ENCODE results near the gene RGS2.

Gene RGS2, protein sequence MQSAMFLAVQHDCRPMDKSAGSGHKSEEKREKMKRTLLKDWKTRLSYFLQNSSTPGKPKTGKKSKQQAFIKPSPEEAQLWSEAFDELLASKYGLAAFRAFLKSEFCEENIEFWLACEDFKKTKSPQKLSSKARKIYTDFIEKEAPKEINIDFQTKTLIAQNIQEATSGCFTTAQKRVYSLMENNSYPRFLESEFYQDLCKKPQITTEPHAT

DNA sequence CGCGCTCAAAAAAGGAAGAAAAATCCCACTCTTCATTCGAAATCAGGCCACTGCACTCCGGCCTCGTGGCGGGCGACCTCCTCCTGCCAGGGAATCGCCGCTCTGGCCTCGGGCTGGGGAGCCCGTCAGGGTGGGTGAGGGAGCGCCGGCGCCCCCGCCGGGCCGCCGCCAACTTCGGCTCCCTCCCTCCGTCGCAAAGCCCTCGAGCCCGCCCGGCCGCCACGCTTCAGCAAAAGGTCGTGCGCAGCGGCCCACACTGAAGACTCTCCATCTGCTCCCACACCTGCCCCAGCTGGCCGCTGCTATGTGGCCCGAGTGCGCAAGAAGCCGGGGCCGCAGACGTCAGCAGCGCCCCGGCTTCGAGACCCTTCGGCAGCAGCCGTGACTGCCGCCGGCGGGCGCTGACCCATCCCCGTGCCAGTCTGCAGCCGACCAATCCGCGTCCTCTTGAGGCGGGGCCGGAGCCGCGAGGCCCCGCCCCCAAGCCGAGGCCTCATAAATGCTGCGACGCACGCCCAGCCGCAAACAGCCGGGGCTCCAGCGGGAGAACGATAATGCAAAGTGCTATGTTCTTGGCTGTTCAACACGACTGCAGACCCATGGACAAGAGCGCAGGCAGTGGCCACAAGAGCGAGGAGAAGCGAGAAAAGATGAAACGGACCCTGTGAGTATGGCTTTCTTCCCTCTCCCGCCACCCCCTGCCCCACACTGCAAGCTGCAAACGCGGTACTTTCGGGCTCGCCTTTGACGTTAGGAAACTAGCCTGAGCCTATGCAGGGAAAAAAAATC is at the start of gene RGS2:
TSS of gene RGS2 (plus strand) at position 522 of the 789 bp plus-strand sequence. CDS start at position 555, 33 bp downstream.
- peak; percentile 94 for DNase-seq
- in situ Hi-C loops (cut with HindIII; ENCODE audit: low pct_ligation_motif_present, low pct_unique_long_range_greater_than_20kb, low sequenced_read_pairs): loop anchor here (25.0 kb wide), 1 partner anchor 204 kb away; no protein-coding TSS in a partner anchor

DNA sequence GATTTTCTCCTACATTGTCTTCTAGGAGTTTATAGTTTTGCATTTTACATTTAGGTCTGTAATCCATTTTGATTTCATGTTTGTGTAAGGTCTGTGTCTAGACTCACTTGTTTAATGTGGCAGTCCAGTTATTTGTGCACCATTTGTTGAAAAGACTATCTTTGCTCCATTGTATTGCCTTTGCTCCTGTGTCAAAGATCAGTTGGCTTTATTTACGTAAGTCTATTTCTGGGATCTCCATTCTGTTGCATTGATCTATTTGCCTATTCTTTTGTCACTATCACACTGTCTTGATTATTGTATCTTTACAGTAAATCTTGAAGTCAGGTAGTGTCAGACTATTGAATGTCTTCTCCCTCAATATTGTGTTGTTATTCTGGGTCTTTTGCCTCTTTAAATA is 49.7 kb upstream of the RGS2 start:
- in situ Hi-C loops (cut with HindIII; ENCODE audit: low pct_ligation_motif_present, low pct_unique_long_range_greater_than_20kb, low sequenced_read_pairs): no loop called here
- no peak for DNase-seq

GRCh38 chr1:192762265-192762664 is 46.6 kb upstream of the RGS2 start:
- no peak for DNase-seq
- in situ Hi-C loops (cut with HindIII; ENCODE audit: low pct_ligation_motif_present, low pct_unique_long_range_greater_than_20kb, low sequenced_read_pairs): no loop called here

DNA sequence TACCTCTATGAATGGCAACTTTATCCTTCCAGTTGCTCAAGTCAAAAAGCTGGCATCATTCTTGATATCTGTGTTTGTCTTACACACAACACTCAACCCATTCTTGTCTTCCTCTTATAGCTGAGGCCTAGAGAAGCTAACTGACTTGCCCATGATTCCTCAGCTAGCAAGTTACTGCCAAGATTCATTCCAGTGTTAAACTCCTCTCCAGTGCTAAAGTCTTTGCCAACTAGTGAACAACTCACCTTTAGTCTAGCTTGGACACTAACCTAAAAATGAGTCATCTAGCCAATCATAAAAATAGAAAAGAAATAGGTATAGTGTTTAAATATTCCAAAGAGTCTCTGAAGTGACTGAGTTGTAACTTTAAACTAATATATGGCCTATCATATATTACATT is 45.6 kb upstream of the RGS2 start:
- no peak for DNase-seq
- in situ Hi-C loops (cut with HindIII; ENCODE audit: low pct_ligation_motif_present, low pct_unique_long_range_greater_than_20kb, low sequenced_read_pairs): no loop called here

GRCh38 chr1:192763756-192764155 is 45.1 kb upstream of the RGS2 start:
- in situ Hi-C loops (cut with HindIII; ENCODE audit: low pct_ligation_motif_present, low pct_unique_long_range_greater_than_20kb, low sequenced_read_pairs): no loop called here

DNA sequence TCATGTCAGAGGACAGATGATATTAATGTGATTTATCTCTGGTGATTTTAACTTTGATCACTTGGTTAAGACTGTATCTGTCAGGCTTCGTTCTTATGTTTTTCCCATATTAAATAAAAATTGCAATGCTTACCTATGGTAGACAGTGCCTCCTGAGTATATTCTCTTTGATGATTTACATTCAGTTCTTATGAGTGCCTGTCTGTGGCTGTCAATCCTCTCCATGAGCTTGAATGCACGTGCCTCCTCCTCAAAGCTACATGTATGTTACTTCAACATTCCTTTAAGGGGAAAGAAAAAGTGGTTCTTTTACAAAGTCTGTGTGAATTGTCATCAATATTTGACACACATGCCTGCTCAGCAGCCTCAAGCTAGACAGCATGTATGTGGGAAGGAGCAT is 44.2 kb upstream of the RGS2 start:
- DNase-seq: no peak
- in situ Hi-C loops (cut with HindIII; ENCODE audit: low pct_ligation_motif_present, low pct_unique_long_range_greater_than_20kb, low sequenced_read_pairs): no loop called here

More at GRCh38 chr1:192763756-192764155, 45.1 kb upstream of the RGS2 start:
- no peak for DNase-seq

GRCh38 chr1:192766009-192766625 is 42.7 kb upstream of the RGS2 start:
- in situ Hi-C loops (cut with HindIII; ENCODE audit: low pct_ligation_motif_present, low pct_unique_long_range_greater_than_20kb, low sequenced_read_pairs): no loop called here
- no peak for DNase-seq

DNA sequence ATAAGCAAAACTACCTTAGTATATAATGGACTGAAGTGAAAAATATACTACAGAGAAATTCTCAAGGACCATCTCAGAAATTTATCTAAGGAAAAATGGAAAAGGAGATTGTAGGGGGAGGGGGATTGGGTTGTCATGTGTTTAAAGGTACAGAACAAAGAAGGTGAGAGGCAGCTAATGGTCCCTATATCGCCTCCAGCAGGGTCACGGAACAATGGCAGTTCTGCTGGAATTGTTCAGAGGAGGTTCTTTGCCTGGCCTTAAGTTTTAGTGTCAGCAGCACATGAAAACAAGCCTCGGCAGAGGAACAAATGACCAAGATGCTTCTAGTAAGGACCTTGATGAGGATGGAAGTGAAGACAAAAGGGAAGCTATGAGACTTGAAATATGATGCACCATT is 42.0 kb upstream of the RGS2 start:
- in situ Hi-C loops (cut with HindIII; ENCODE audit: low pct_ligation_motif_present, low pct_unique_long_range_greater_than_20kb, low sequenced_read_pairs): no loop called here
- no peak for DNase-seq

GRCh38 chr1:192767798-192768197 is 41.0 kb upstream of the RGS2 start:
- in situ Hi-C loops (cut with HindIII; ENCODE audit: low pct_ligation_motif_present, low pct_unique_long_range_greater_than_20kb, low sequenced_read_pairs): no loop called here
- DNase-seq: no peak

DNA sequence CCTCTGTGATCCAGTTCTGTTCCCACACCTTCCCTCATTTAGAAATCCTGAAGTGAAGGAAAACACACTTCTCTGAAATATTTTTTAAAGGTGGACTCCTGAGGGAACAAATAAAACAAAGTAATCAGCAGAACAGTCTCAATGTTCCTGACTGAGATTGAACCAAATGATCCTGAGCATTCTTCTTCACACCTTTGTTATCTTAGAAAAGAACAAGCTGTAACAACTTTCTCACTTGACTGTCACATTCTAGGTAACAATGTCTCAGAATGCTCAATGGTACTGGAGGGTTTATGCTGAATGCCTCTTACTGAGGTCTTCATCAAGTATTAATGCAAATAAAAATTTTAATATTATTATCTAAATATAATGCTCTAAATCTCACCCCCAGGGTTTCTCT is 40.4 kb upstream of the RGS2 start:
- in situ Hi-C loops (cut with HindIII; ENCODE audit: low pct_ligation_motif_present, low pct_unique_long_range_greater_than_20kb, low sequenced_read_pairs): no loop called here
- DNase-seq: no peak

DNA sequence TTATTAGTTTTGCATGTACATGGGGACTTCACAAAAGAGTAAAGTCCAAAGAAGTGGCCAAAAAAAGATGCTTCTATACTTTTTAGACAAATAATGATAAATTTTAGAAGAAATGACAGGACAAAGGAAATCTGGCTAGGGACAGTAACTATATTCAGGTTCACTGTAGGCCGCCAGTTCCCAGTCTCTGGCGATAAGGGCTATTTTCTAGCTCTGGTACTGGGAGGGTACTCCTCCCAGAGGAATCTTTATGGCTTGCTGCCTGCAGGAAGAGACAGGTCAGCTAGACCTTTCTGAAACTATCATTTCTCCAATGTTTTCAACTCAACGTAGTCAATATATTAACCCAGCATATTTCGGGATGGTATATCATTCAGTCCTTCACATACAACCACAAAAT is 37.5 kb upstream of the RGS2 start:
- DNase-seq: no peak
- in situ Hi-C loops (cut with HindIII; ENCODE audit: low pct_ligation_motif_present, low pct_unique_long_range_greater_than_20kb, low sequenced_read_pairs): no loop called here

GRCh38 chr1:192775631-192776030 is 33.2 kb upstream of the RGS2 start:
- DNase-seq: no peak
- in situ Hi-C loops (cut with HindIII; ENCODE audit: low pct_ligation_motif_present, low pct_unique_long_range_greater_than_20kb, low sequenced_read_pairs): no loop called here

DNA sequence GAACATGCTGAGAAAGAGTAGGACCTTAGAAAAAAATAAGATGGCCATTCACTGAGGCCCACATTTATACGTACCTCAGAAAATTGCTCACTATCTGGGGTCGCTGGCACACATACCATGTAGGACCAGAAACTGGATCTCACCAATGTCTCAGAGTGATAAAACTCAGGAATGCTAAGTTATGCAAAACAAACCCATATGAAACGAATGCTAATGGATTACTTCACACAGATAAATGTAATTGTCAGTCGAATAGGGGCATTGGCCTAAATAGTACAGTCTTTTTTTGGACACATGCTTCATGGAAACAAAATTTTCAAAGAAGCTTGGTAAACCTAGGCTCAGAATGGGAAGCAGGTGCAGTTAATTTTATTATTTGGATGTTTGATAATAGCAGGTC is 32.6 kb upstream of the RGS2 start:
- DNase-seq: no peak
- in situ Hi-C loops (cut with HindIII; ENCODE audit: low pct_ligation_motif_present, low pct_unique_long_range_greater_than_20kb, low sequenced_read_pairs): no loop called here

DNA sequence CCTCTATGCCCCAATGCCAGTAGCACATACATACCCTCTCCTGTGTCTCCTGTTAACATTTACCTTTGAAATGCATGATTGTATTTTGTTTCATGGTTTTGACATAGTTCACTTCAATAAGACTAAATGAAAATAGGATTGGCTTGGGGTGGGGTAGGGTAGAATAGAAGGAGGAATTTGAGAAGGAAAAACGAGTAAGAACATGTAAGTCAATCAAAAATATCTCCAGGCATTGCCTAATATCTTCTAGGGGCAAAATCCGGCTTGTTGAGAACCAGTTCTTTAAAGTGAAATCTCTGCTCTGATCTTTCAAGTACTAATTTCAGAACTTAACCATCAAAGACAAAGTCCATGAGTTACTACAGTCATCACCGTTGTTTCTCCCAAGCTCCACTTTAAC is 31.8 kb upstream of the RGS2 start:
- DNase-seq: no peak
- in situ Hi-C loops (cut with HindIII; ENCODE audit: low pct_ligation_motif_present, low pct_unique_long_range_greater_than_20kb, low sequenced_read_pairs): no loop called here

DNA sequence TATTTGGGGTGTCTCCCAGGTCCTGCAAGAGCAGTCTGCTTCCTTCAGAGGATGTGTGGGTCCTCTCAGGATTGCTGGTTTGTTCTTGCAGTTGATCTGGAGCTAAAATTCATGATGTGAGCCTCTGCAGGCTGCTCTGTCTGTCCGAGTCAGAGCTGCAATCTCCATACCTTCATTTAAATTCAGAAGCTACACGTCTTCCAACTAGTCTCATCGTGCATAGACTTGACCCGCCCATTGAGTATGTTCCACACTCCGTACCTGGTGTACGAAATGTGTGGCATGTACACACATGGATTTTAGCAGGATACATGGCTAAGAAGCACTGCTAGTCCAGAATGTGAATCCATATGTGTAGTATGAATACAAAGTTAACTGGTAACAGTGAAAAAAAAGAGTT is 25.0 kb upstream of the RGS2 start:
- in situ Hi-C loops (cut with HindIII; ENCODE audit: low pct_ligation_motif_present, low pct_unique_long_range_greater_than_20kb, low sequenced_read_pairs): no loop called here
- no peak for DNase-seq

DNA sequence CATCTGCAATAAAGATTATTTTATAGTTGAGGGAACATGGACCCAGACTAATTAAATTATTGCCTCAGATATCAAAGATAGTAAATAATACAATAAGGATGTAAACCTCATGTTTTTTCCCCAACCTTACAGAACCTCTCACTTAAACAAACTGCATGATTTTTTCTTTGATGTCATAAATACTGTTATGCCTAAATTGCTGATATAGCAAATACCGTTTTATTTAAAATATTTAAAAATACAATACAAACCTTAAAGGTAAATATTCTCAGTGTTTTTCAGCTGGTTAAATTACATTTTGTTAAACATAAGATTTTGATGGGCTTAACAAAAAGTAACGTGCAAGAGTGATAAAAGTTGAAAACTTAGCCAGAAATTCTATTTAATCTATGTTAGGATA is 24.4 kb upstream of the RGS2 start:
- in situ Hi-C loops (cut with HindIII; ENCODE audit: low pct_ligation_motif_present, low pct_unique_long_range_greater_than_20kb, low sequenced_read_pairs): no loop called here
- DNase-seq: no peak

DNA sequence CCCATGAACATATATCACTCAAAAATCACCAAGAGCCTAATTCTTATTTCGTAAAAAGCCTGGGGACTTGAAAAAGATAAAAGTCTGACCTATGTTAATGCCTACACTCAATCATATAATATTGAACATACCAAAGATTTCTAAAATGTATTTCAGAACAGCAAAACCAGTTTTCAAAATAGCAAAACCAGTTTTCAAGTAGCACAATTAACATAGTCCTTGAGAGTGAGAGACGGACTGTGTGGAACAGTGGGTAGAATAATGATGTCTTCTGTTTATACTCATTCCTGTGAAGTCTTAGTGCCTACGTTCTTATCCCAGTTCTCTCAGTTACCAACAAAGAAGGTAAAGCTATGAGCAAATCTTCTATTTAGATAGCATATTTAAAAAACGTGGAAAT is 22.3 kb upstream of the RGS2 start:
- in situ Hi-C loops (cut with HindIII; ENCODE audit: low pct_ligation_motif_present, low pct_unique_long_range_greater_than_20kb, low sequenced_read_pairs): no loop called here
- DNase-seq: no peak

DNA sequence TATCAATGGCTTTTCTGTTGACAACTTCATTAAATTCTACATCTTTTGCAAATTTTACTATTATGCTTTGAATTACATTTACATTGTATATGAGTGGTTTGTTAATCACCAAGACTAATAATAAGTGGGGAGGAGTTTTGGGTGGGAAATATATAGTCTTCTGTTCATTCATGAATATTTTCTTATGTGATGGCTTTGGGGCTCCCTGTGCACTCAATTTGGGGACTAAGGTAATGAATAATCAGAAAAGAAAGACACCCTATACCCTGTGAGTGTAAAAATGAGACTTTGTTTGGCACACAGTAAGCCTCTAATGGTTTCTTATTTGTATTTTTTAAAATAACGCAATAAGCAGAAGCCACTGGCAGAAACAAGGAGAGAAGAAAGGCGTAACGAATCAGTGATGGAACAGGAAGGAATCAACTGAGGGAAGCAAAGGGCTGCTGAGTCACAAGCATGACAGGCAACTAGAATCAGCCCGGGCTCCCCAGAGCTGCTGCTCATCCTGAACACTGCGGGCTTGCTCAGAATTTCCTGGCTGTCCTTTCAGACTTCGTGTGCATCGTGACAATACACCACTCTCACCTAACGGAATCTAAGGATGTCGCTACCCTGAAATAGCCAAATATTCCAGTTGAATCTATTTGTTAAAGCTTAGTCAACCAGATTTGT is 20.8 kb upstream of the RGS2 start:
- in situ Hi-C loops (cut with HindIII; ENCODE audit: low pct_ligation_motif_present, low pct_unique_long_range_greater_than_20kb, low sequenced_read_pairs): no loop called here
- peak; percentile 88 for DNase-seq

GRCh38 chr1:192789871-192790270 is 19.0 kb upstream of the RGS2 start:
- DNase-seq: no peak
- in situ Hi-C loops (cut with HindIII; ENCODE audit: low pct_ligation_motif_present, low pct_unique_long_range_greater_than_20kb, low sequenced_read_pairs): no loop called here
